ENCODE measurements around the gene IRX3. TPM values are rescaled to one million over a fixed set of nuclear protein-coding genes. Genes with fewer than 3 reads are reported as not detected.

IRX3 gene
- total and polyA plus RNA-seq, 2 of the 8 experiments (the other 6 are each of a cell fraction or from before 2014, with no cell fraction given), result 0.50 to 1.6 TPM

DNA sequence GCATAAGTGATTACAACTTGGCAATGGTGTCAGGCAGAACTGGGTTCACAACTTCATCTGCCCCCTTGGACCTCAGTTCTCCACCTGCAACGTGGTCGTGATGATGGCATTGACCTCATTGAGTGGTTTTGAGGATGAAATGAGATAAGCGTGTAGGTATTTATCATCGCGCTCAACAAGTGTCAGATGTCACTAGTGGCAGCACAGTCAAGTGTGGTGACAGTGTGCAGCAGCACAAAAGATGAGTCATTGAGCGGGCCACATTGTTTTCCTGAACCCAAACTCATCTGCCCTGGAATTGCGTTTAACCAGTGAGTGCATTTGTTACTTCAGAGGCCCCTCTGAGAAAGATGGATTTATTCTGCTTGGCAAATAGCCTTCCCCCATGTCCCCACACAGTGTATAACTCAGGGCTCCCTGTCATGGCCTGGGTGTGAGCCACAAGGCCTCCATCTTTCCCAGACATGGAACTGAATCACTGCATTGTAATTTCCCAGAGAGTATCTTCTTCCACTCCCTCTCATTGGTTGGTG is 20.9 kb downstream of the IRX3 start:
- H2BK15ac ChIP-seq (ENCODE audit: low read length), result no peak overlapping the region
- H3K56ac ChIP-seq (replicated peaks; ENCODE audit: insufficient read length, low read depth, low read length), result no peak overlapping the region
- H3K79me1 ChIP-seq (ENCODE audit: low read depth, low read length), result no peaks in the 10 kb centered on the region
- no peak overlapping the region for H3K27ac ChIP-seq (ENCODE audit: low read depth, low read length)
- no peaks in the 10 kb centered on the region for H3K79me2 ChIP-seq (ENCODE audit: control insufficient read depth in 1 of 2, insufficient read depth in 2 of 2, low read length in 2 of 2)
- no peaks in the 10 kb centered on the region for H3K23me2 ChIP-seq (ENCODE audit: low read depth, low read length)
- POLR2A ChIA-PET (ENCODE audit: partially characterized antibody), result no interaction called here
- no peak overlapping the region for H2BK12ac ChIP-seq (ENCODE audit: low read depth, low read length)
- no peak overlapping the region for H2BK20ac ChIP-seq (ENCODE audit: low read length)
- H4K8ac ChIP-seq (ENCODE audit: extremely low read depth, insufficient read depth, low read length), result no peak overlapping the region
- no peak overlapping the region for H3K18ac ChIP-seq (ENCODE audit: extremely low read depth, low read length)
- FAIRE-seq, result no peak
- H3K27me3 ChIP-seq (replicated peaks in 1 of 4; ENCODE audit: control insufficient read depth in 3 of 4, extremely low read depth in 1 of 4, insufficient read depth in 3 of 4, low read length in 3 of 4), result no peaks in the 10 kb centered on the region
- no peak for DNase-seq (ENCODE audit: low read depth in 1 of 2, low spot score in 2 of 2)
- H3K23ac ChIP-seq (ENCODE audit: insufficient read length), result no peak overlapping the region
- H2BK5ac ChIP-seq (ENCODE audit: low read depth, low read length), result no peak overlapping the region
- WGBS, 2 experiments (ENCODE audit: extremely low coverage in 1 of 2, insufficient coverage in 1 of 2, insufficient read length in 1 of 2, insufficient replicate concordance in 2 of 2, low coverage in 1 of 2, low lambda C conversion rate in 2 of 2, missing lambda C conversion rate in 1 of 2), result 97% methylated on average over 7 of the region's 7 CpGs; no CpG with 5 or more reads in 1 of the 2 experiments
- H3K4me2 ChIP-seq (ENCODE audit: insufficient read depth in 1 of 2, low read depth in 2 of 2, low read length in 2 of 2), result no peak overlapping the region
- H2AK5ac ChIP-seq (ENCODE audit: low read depth, low read length), result no peak overlapping the region
- no peak overlapping the region for H3K9ac ChIP-seq (replicated peaks in 1 of 4; ENCODE audit: extremely low read depth in 1 of 4, low read depth in 3 of 4, low read length in 3 of 4)
- H3K9me3 ChIP-seq (ENCODE audit: insufficient read depth in 2 of 2, low read depth in 1 of 2, low read length in 1 of 2), result no peaks in the 10 kb centered on the region
- no peak overlapping the region for H3K4ac ChIP-seq (replicated peaks; ENCODE audit: insufficient read length, low read depth, low read length)
- no peak overlapping the region for H3K4me3 ChIP-seq (ENCODE audit: extremely low read depth in 1 of 4, insufficient read depth in 2 of 4, low read depth in 3 of 4, low read length in 4 of 4)
- no peaks in the 10 kb centered on the region for H4K20me1 ChIP-seq (replicated peaks in 1 of 2; ENCODE audit: control insufficient read depth in 1 of 2, insufficient read depth in 2 of 2, low read length in 2 of 2)
- no peak overlapping the region for H4K91ac ChIP-seq (replicated peaks; ENCODE audit: insufficient read length, low read length)
- no peak overlapping the region for H2BK120ac ChIP-seq (replicated peaks; ENCODE audit: low read depth, low read length)
- no peak for TF ChIP-seq SUZ12 (IDR thresholded peaks at IDR 0.05; ENCODE audit: low read length)
- TF ChIP-seq RXRA (IDR thresholded peaks at IDR 0.05; ENCODE audit: insufficient read depth, low read depth, low read length), result no peak
- TF ChIP-seq GTF2F1 (IDR thresholded peaks at IDR 0.05; ENCODE audit: borderline replicate concordance, low read depth, low read length), result no peak
- TF ChIP-seq RFX5 (IDR thresholded peaks at IDR 0.05; ENCODE audit: borderline replicate concordance, low read depth, low read length), result no peak
- TF ChIP-seq, protein P1, sequence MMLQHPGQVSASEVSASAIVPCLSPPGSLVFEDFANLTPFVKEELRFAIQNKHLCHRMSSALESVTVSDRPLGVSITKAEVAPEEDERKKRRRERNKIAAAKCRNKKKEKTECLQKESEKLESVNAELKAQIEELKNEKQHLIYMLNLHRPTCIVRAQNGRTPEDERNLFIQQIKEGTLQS (IDR thresholded peaks at IDR 0.05; ENCODE audit: insufficient read depth, low read depth, low read length), result no peak
- no peak for TF ChIP-seq SAP30 (IDR thresholded peaks at IDR 0.05; ENCODE audit: insufficient read depth, insufficient replicate concordance, low read length)
- no peak for TF ChIP-seq RNF2 (IDR thresholded peaks at IDR 0.05; ENCODE audit: borderline replicate concordance, low read depth, low read length, missing control alignments, poor library complexity, severe bottlenecking)
- CTCF ChIA-PET (ENCODE audit: partially characterized antibody), result no interaction called here
- no peaks in the 10 kb centered on the region for H3K4me1 ChIP-seq (replicated peaks in 1 of 4; ENCODE audit: control insufficient read depth in 3 of 4, insufficient read depth in 4 of 4, low read length in 3 of 4)
- no peak overlapping the region for H4K5ac ChIP-seq (ENCODE audit: insufficient read length, low read depth, low read length)
- H3K14ac ChIP-seq (ENCODE audit: insufficient read length), result no peak overlapping the region
- H3K36me3 ChIP-seq (ENCODE audit: control insufficient read depth in 2 of 4, insufficient read depth in 4 of 4, low read length in 3 of 4), result no peaks in the 10 kb centered on the region
- no peak overlapping the region for H2AFZ ChIP-seq (ENCODE audit: low read length)

Data from H1 (cell line).